ENCODE results near the gene HRAS.

Gene HRAS

DNA sequence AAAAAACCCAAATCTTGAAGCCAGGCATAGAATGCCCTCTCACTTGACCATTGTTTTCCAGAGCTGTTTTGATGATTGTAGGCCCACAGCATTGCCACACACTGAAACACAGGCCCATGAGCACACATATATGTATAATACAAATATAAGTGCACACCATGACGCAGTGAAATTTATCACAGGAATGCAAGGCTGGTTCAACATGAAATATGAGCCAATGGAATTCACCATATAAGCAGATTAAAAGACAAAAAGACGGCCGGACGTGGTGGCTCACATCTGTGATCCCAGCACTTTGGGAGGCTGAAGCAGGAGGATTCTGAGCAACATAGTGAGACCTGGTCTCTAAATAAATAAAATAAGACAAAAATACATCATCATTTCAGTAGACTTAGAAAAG is 19.0 kb downstream of the HRAS start:
- Histone ChIP-seq H3K4me3 (no peak overlapping the region), H3K36me3 (ENCODE audit: insufficient read depth, low read length) (no peaks in the 10 kb centered on the region), H3K27ac (no peak overlapping the region), H3K9me3 (ENCODE audit: low read depth, low read length) (no peaks in the 10 kb centered on the region), H3K9ac (ENCODE audit: insufficient read length) (no peak overlapping the region)
- DNase-seq (ENCODE audit: low read depth, low spot score) = no peak
- TF ChIP-seq FOXP2 (optimal IDR thresholded peaks at IDR 0.05; ENCODE audit: control extremely low read depth, extremely low read length, insufficient read depth) (no peak), POLR2AphosphoS5 (IDR thresholded peaks at IDR 0.05; ENCODE audit: borderline replicate concordance, low read depth, low read length) (no peak), EZH2 (IDR thresholded peaks at IDR 0.05) (no peak)

DNA sequence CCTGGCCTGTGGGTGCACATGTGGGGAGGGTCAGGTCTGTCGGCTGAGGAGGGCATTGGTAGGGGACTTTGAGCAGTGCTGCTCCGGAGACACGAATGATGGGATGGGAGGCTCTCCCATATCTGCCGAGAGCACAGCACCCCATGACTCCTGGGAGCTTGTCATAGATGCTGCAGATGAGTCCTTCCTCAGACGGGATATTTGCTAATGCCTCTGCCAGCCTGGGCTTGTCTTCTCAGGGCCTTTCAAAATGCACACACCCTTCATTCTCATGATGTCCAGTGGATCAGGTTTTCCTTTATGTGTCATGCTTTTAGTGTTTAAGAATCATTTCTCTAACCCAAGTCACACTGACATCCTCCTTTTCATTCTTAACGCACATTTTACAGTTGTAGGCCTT is 20.2 kb downstream of the HRAS start:
- H3K9ac ChIP-seq (ENCODE audit: insufficient read length) = no peak overlapping the region
- H3K27ac ChIP-seq = no peak overlapping the region
- H3K36me3 ChIP-seq (ENCODE audit: insufficient read depth, low read length) = no peaks in the 10 kb centered on the region; the same call in 1 of the 2 replicates
- no peak overlapping the region for H3K4me3 ChIP-seq
- no peak for DNase-seq (ENCODE audit: low read depth, low spot score)
- no peaks in the 10 kb centered on the region for H3K9me3 ChIP-seq (ENCODE audit: low read depth, low read length)
- TF ChIP-seq POLR2AphosphoS5 (IDR thresholded peaks at IDR 0.05; ENCODE audit: borderline replicate concordance, low read depth, low read length) = no peak
- TF ChIP-seq FOXP2 (optimal IDR thresholded peaks at IDR 0.05; ENCODE audit: control extremely low read depth, extremely low read length, insufficient read depth) = no peak
- TF ChIP-seq EZH2 (IDR thresholded peaks at IDR 0.05) = no peak

DNA sequence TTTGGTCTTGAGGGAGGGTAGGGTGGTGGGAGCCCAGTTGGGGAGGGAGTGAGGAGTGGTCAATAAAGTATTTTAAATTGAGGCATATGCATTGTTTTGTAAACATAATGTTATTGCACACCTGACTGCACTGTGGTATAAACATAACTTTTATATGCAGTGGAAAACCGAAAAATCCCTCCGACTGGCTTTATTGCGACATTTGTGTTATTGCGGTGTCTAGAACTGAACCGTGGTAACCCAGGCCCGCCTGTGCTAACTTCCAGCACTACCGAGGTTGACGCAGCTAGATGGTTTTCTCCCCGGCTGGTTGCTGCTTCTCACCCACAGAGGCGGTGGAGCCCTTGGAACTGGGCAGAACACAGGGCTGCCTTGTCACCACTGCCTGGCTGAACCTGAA is 20.8 kb downstream of the HRAS start:
- no peak overlapping the region for H3K4me3 ChIP-seq
- H3K9ac ChIP-seq (ENCODE audit: insufficient read length) = no peak overlapping the region
- H3K27ac ChIP-seq = no peak overlapping the region
- TF ChIP-seq POLR2AphosphoS5 (IDR thresholded peaks at IDR 0.05; ENCODE audit: borderline replicate concordance, low read depth, low read length) (no peak), FOXP2 (optimal IDR thresholded peaks at IDR 0.05; ENCODE audit: control extremely low read depth, extremely low read length, insufficient read depth) (no peak), EZH2 (IDR thresholded peaks at IDR 0.05) (no peak)
- H3K36me3 ChIP-seq (ENCODE audit: insufficient read depth, low read length) = peaks cover 4% of the 10 kb centered on the region; the same call in 1 of the 2 replicates
- DNase-seq (ENCODE audit: low read depth, low spot score) = no peak
- H3K9me3 ChIP-seq (ENCODE audit: low read depth, low read length) = no peaks in the 10 kb centered on the region

DNA sequence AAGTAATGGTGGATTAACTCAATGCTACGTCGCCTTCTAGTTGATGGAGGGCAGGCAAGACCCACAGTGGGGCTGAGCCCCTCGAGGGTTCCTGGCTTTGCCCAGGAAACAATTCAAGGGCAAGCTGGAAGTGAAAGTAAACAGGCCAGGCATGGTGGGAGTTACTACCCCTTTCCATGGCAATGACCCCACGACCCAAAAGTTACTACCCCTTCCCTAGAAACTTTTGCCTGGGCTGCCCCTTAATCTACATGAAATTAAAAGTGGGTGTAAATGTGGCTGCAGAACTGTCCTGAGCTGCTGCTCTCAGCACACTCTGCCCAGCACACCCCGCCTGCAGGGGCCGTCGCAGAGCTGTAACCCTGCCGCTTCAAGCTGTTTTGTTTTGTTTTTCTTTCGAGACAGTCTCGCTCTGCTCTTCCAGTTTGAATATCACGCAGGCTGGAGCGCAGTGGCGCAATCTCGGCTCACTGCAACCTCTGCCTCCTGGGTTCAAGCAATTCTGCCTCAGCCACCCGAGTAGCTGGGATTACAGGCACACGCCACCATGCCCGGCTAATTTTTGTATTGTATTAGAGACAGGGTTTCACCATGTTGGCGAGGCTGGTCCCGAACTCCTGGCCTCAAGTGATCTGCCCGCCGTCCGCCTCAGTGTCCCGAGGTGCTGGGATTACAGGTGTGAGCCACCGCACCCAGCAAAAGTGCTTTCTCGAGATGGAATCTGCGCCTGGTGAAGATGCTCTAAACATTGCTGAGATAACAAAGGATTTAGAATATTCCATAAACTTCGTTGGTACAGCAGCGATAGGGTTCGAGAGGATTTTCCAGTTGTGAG is 22.4 kb downstream of the HRAS start:
- no peaks in the 10 kb centered on the region for H3K9me3 ChIP-seq (ENCODE audit: low read depth, low read length)
- TF ChIP-seq POLR2AphosphoS5 (IDR thresholded peaks at IDR 0.05; ENCODE audit: borderline replicate concordance, low read depth, low read length) (no peak), EZH2 (IDR thresholded peaks at IDR 0.05) (no peak), FOXP2 (optimal IDR thresholded peaks at IDR 0.05; ENCODE audit: control extremely low read depth, extremely low read length, insufficient read depth) (no peak)
- H3K4me3 ChIP-seq = no peak overlapping the region
- H3K9ac ChIP-seq (ENCODE audit: insufficient read length) = no peak overlapping the region
- no peak overlapping the region for H3K27ac ChIP-seq
- H3K36me3 ChIP-seq (ENCODE audit: insufficient read depth, low read length) = peaks cover 7% of the 10 kb centered on the region; the same call in 1 of the 2 replicates
- no peak for DNase-seq (ENCODE audit: low read depth, low spot score)

DNA sequence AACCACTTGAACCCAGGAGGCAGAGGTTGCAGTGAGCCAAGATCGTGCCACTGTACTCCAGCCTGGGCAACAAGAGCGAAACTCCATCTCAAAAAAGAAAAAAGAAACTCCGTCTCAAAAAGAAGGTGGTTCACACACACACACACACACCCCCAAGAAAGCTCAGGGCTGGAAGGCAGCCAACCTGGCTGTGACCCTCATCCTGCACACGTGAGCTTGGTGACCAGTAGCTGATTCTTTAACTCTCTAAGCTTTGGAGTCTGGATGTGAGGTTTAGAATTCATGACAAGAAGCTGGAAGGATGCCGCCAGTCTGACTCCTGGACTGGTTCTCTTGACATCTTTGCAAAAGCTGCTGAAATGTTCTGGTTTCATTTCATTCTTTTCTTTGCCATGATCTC is 26.4 kb downstream of the HRAS start:
- Histone ChIP-seq H3K9me3 (ENCODE audit: low read depth, low read length) (no peaks in the 10 kb centered on the region), H3K27ac (no peak overlapping the region), H3K9ac (ENCODE audit: insufficient read length) (no peak overlapping the region), H3K36me3 (ENCODE audit: insufficient read depth, low read length) (peaks cover 10% of the 10 kb centered on the region; the same call in 1 of the 2 replicates), H3K4me3 (no peak overlapping the region)
- TF ChIP-seq POLR2AphosphoS5 (IDR thresholded peaks at IDR 0.05; ENCODE audit: borderline replicate concordance, low read depth, low read length) (no peak), FOXP2 (optimal IDR thresholded peaks at IDR 0.05; ENCODE audit: control extremely low read depth, extremely low read length, insufficient read depth) (no peak), EZH2 (IDR thresholded peaks at IDR 0.05) (no peak)
- no peak for DNase-seq (ENCODE audit: low read depth, low spot score)

DNA sequence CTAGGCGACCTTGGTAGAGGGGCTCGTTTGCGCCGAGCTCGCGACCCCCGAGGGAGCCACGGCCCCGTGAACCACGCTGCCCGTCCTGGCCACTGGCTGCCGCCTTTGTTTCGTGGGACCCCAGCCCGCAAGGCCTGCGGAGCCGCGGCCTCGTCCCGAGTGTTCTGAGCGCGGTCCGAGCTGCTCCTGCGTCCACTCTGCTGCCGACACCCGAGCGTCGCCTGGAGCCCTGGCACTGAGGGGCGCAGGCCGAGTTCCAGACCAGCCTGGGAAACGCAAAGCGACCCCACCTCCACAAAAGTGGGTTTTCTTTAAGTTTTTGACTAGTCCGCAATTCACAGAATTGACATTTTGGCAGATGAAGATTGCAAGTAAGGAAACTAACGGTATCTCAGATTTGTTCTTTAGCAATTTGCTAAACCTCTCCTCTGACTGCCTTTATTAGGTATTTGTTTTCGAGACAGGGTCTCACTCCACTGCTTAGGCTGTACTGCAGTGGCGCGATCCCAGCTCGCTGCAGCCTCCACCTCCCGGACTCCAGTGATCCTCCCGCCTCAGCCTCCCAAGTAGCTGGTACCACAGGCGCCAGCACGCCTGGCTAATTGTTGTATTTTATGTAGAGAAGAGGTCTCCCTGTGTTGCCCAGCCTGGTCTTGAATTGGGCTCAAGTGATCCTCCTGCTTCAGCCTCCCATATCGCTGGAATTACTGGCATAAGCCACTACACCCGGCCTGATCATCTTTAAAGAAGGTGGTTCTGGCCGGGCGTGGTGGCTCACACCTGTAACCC is 27.5 kb downstream of the HRAS start:
- H3K36me3 ChIP-seq (ENCODE audit: insufficient read depth, low read length) = peaks cover 10% of the 10 kb centered on the region; the same call in 1 of the 2 replicates
- H3K4me3 ChIP-seq = peak overlapping the region; percentile 98
- no peaks in the 10 kb centered on the region for H3K9me3 ChIP-seq (ENCODE audit: low read depth, low read length)
- DNase-seq (ENCODE audit: low read depth, low spot score) = no peak
- H3K9ac ChIP-seq (ENCODE audit: insufficient read length) = peak overlapping the region; percentile 92
- no peak for TF ChIP-seq FOXP2 (optimal IDR thresholded peaks at IDR 0.05; ENCODE audit: control extremely low read depth, extremely low read length, insufficient read depth)
- TF ChIP-seq POLR2AphosphoS5 (IDR thresholded peaks at IDR 0.05; ENCODE audit: borderline replicate concordance, low read depth, low read length) = no peak
- no peak for TF ChIP-seq EZH2 (IDR thresholded peaks at IDR 0.05)
- H3K27ac ChIP-seq = peak overlapping the region; percentile 57

DNA sequence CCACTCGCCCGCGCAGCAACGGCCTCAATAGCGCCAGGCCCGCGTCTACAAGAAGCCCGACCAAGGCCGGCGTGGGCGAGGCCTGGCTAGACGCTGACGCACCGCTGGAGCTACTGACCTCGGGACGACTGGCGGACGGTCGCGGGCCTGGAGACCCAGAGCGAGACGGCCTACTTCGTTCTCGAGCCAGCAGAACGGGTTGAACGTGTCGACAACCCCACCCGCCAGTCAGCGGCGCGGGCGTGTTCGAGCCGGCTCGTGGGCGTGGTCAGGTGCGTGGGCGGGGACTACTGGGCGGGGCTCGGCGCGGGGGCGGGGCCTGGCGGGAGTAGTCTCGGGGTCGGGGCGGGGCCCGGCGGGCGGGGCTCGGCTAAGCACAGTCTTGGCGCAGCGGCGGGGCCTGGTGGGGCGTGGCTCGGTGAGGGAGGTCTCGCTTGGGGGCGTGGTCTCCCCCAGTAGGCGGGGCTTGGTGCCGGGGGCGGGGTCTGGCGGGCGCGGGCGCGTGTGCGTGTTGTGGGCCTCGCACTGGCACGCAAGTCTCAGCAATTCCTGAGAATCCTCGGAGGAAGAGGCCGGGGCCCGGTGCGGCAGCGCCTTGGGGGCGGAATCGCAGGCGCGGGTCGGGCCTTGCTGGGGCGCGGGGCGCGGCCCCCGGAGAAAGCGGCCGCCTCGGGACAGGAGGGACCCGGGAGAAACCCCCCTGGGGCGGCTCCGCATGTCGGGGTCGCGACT is 28.2 kb downstream of the HRAS start, which contains the start of gene RNH1:
Gene RNH1 (minus strand): TSS at position 248 of the 732 bp plus-strand sequence. CDS start 5,080 bp downstream, outside the sequence.
- Histone ChIP-seq H3K9ac (ENCODE audit: insufficient read length) (peak within 1 kb of the TSS; percentile 100), H3K36me3 (ENCODE audit: insufficient read depth, low read length) (peaks cover 10% of the 10 kb centered on the region; the same call in 1 of the 2 replicates), H3K9me3 (ENCODE audit: low read depth, low read length) (no peaks in the 10 kb centered on the region), H3K27ac (peak within 1 kb of the TSS; percentile 99), H3K4me3 (peak within 1 kb of the TSS; percentile 98)
- TF ChIP-seq POLR2AphosphoS5 (IDR thresholded peaks at IDR 0.05; ENCODE audit: borderline replicate concordance, low read depth, low read length) = peak; percentile 66; the same call in 1 of the 2 replicates
- TF ChIP-seq FOXP2 (optimal IDR thresholded peaks at IDR 0.05; ENCODE audit: control extremely low read depth, extremely low read length, insufficient read depth) = no peak
- TF ChIP-seq EZH2 (IDR thresholded peaks at IDR 0.05) = no peak
- DNase-seq (ENCODE audit: low read depth, low spot score) = peak; percentile 67
